ENCODE data around the gene TMTC2.

GRCh38 chr12:82832096-82832495 is 145.4 kb downstream of the TMTC2 start:
- TF ChIP-seq EZH2 (IDR thresholded peaks at IDR 0.05; ENCODE audit: borderline replicate concordance, low read length) (no peak), CTCF (IDR thresholded peaks at IDR 0.05; ENCODE audit: low read length) (no peak)
